SK-MEL-5 (cell line): ENCODE results near the gene KRTAP9-9. TPM values are rescaled to one million over a fixed set of nuclear protein-coding genes. Genes with fewer than 3 reads are reported as not detected.

ENCODE experiments used
- DNase-seq: peaks from one replicate; pipeline ENCODE4 v3.0.0-alpha.2; 2016; ENCODE audit warnings: low read depth, low spot score
- in situ Hi-C: cut with HindIII; loops from 2 replicates; pipeline ENCODE4 v1.10.0; 2016; ENCODE audit warnings: low sequenced_read_pairs, high pct_unique_total_duplicates, low pct_unique_long_range_greater_than_20kb
- small RNA-seq, 2 experiments: library from RNA; depleted of rRNA; stranded (forward); fragments of <200 nt; gene quantifications; one replicate each; pipeline ENCODE3, GENCODE V24; 2014
- total RNA-seq: library from RNA; depleted of rRNA; stranded (reverse); fragments of >200 nt; shearing (Covaris generic); gene quantifications from 2 replicates; pipeline ENCODE4 v1.2.3, GENCODE V29; 2014; rRNA removed

KRTAP9-9 gene
- total RNA-seq, 1 experiment from 2014 or later: not detected

DNA sequence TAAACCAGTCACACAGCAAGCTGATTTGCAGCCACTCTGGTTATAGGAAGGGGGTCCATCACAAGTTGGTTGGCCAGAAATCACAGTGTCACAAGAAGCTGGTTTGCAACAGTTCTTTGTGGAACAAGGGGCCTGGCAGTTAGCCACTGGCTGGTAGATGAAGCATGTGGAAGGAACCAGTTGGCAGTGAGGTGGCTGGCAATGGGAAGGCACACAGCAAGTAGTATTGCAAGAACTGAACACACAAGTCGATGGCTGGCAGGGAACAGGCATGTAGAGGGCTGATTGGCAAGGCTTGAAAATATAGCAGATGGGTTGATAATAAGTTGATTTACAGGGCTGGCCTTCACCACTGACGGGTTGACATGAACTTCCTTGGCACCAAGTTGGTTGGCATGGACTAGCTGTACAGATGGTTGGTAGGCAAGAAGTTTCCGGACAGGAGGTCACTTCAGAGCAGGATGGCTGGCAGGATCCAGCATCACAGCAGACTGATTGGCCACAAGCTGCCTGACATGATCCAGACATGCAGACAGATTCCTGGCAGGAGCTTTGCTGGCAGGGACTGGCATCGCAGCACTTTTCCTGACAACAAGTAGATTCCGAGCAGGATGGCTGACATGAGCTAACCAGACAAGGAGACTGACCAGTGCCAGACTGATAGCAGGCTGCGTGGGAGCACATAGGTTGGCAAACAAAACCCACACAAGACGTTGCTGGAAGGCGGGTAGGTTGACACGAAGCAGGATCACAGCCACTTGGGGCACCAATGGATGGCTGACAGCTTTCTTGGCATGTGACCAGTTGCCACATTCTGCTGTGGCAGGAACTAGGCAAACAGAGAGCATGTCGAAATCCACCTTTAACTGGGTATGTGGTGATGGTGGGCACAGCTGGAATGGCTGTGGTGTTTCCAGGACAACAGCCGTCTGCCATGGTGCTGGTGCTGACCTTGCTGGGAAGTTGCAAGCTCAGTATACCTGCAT is 47.0 kb downstream of the KRTAP9-9 start, which contains the start of gene KRTAP29-1:
Gene KRTAP29-1, minus strand, starts transcription at position 936 of the 986 bp plus-strand sequence. Its CDS starts 0 bp downstream, at position 936.
- DNase-seq: no peak
- in situ Hi-C loops: no loop called here

DNA sequence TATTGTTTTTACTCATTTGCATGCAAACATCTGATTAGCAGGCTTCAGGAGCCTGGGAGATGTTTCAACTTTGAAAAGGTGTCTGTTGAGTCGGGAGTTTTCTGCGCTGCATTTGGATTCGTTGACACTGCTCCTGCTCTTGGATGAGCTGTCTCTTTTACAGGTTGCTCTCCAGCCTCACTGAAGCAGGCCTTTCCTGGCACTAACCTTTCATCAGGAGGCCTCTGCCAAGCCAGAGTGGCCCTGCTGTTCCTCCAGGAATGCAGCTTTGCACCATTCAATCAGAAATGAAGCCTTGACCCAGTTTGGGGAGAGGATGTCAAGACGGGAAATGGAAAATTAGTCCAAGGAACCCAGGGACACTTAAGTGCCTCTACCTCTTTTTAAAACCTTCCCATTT is 47.8 kb downstream of the KRTAP9-9 start:
- no peak for DNase-seq
- in situ Hi-C loops: no loop called here

DNA sequence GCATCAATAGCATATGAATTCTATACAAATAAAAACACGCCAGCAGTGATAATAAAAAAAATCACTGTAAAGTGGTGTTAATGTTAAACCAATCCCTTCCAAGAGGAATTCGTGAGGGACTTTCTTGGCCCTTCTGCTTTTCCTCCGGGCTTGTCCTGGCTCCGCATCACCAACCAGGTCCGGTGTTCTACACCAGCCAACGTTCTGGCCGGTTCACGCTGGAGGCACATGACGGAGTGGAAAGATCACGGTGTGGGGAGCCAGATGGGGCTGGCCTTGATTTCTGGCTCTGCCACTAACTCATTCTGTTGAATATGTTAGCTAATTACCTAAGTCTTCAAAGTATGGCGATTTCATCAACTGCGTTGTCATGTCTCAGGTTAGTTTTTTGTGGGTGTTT is 48.9 kb downstream of the KRTAP9-9 start:
- in situ Hi-C loops: no loop called here
- no peak for DNase-seq

Small RNA genes lying within 50 kb of the gene (small RNA-seq; reads per million reads assigned to genes)
- 0 reads per million in 2 experiments for gene KRTAP9-10P

Other genes starting within 250 kb of the KRTAP9-9 start
- gene KRTAP3-1, start 246.3 kb upstream of the KRTAP9-9 start, total RNA-seq: not detected in 2 replicates
- not detected in 2 replicates for gene KRTAP1-5, start 228.2 kb upstream of the KRTAP9-9 start, total RNA-seq
- gene KRTAP1-4, start 225.2 kb upstream of the KRTAP9-9 start, total RNA-seq: not detected in 2 replicates
- gene KRTAP1-3, start 220.5 kb upstream of the KRTAP9-9 start, total RNA-seq: not detected in 2 replicates
- not detected in 2 replicates for gene KRTAP1-1, start 213.9 kb upstream of the KRTAP9-9 start, total RNA-seq
- not detected in 2 replicates for gene KRTAP2-1, start 208.1 kb upstream of the KRTAP9-9 start, total RNA-seq
- not detected in 2 replicates for gene KRTAP2-2, start 200.2 kb upstream of the KRTAP9-9 start, total RNA-seq
- gene KRTAP2-3, start 195.3 kb upstream of the KRTAP9-9 start, total RNA-seq: not detected in 2 replicates
- not detected in 2 replicates for gene KRTAP2-4, start 189.5 kb upstream of the KRTAP9-9 start, total RNA-seq
- gene KRTAP4-7, start 171.2 kb upstream of the KRTAP9-9 start, total RNA-seq: not detected in 2 replicates
- not detected in 2 replicates for gene KRTAP4-8, start 157.2 kb upstream of the KRTAP9-9 start, total RNA-seq
- gene KRTAP4-16, start 153.2 kb upstream of the KRTAP9-9 start, total RNA-seq: not detected in 2 replicates
- not detected in 2 replicates for gene KRTAP4-9, start 150.0 kb upstream of the KRTAP9-9 start, total RNA-seq
- gene KRTAP4-11, start 137.0 kb upstream of the KRTAP9-9 start, total RNA-seq: not detected in 2 replicates
- not detected in 2 replicates for gene KRTAP4-12, start 131.2 kb upstream of the KRTAP9-9 start, total RNA-seq
- not detected in 2 replicates for gene KRTAP4-6, start 114.8 kb upstream of the KRTAP9-9 start, total RNA-seq
- not detected in 2 replicates for gene KRTAP4-5, start 105.6 kb upstream of the KRTAP9-9 start, total RNA-seq
- gene KRTAP4-4, start 94.6 kb upstream of the KRTAP9-9 start, total RNA-seq: not detected in 2 replicates
- gene KRTAP4-3, start 87.2 kb upstream of the KRTAP9-9 start, total RNA-seq: not detected in 2 replicates
- not detected in 2 replicates for gene KRTAP4-2, start 77.2 kb upstream of the KRTAP9-9 start, total RNA-seq
- gene KRTAP4-1, start 70.5 kb upstream of the KRTAP9-9 start, total RNA-seq: not detected in 2 replicates
- gene KRTAP9-1, start 65.5 kb upstream of the KRTAP9-9 start, total RNA-seq: not detected in 2 replicates
- gene KRTAP9-2, start 28.7 kb upstream of the KRTAP9-9 start, total RNA-seq: not detected in 2 replicates
- gene KRTAP9-3, start 22.9 kb upstream of the KRTAP9-9 start, total RNA-seq: not detected in 2 replicates
- gene KRTAP9-8, start 17.4 kb upstream of the KRTAP9-9 start, total RNA-seq: not detected in 2 replicates
- not detected in 2 replicates for gene KRTAP9-4, start 5.7 kb upstream of the KRTAP9-9 start, total RNA-seq
- gene KRTAP9-6, start 10.0 kb downstream of the KRTAP9-9 start, total RNA-seq: not detected in 2 replicates
- gene KRTAP9-7, start 20.3 kb downstream of the KRTAP9-9 start, total RNA-seq: not detected in 2 replicates
- gene KRTAP29-1, start 47.5 kb downstream of the KRTAP9-9 start, total RNA-seq: not detected in 2 replicates
- gene KRTAP16-1, start 53.9 kb downstream of the KRTAP9-9 start, total RNA-seq: not detected in 2 replicates
- not detected in 2 replicates for gene KRTAP17-1, start 60.3 kb downstream of the KRTAP9-9 start, total RNA-seq
- gene KRT33A, start 95.4 kb downstream of the KRTAP9-9 start, total RNA-seq: not detected in 2 replicates
- gene KRT33B, start 114.4 kb downstream of the KRTAP9-9 start, total RNA-seq: not detected in 2 replicates
- not detected in 2 replicates for gene KRT34, start 126.9 kb downstream of the KRTAP9-9 start, total RNA-seq
- gene KRT31, start 142.2 kb downstream of the KRTAP9-9 start, total RNA-seq: not detected in 2 replicates
- gene KRT37, start 169.2 kb downstream of the KRTAP9-9 start, total RNA-seq: not detected in 2 replicates
- not detected in 2 replicates for gene KRT38, start 185.6 kb downstream of the KRTAP9-9 start, total RNA-seq
- not detected in 2 replicates for gene KRT32, start 212.0 kb downstream of the KRTAP9-9 start, total RNA-seq
- not detected in 2 replicates for gene KRT35, start 225.8 kb downstream of the KRTAP9-9 start, total RNA-seq
- gene KRT36, start 234.5 kb downstream of the KRTAP9-9 start, total RNA-seq: not detected in 2 replicates